Measurements from ENCODE around the gene NKX1-2.

The NKX1-2 gene

DNA sequence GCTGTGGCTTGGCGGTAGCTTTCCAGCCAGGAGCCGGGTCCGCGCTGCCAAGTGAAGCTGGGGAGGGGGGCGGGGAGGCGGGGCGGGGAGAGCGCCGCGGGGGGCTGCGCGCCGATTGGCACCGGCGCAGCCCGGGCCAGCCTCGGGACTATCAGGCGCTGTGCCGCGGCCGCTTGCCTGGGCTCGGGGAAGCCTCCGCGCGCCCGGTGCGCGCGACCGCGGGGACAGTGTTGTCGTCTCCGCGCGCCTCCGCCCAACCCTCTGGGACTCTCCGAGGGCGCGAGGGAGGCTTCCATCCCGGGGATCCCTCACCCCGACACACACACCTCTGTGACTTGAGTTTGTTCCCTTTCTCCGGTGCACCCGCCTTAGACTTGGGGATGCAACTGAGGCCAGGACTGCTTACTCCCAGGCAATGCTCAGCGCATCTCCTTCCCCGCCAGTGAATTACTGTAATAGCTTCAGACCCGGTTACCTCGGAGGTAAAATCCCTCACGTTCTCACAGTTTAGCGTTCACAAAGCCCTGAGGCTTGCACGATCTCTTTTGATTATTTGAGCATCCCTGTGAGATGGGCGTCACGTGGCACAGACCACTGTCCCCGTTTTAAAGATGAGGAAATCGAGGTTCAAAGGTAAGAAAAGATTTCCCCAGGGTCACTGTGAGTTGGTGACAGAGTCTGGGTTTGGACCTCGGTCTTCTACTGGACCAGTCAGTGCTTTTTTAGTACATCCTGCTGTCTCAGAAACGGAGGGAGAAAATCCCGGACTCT is at the start of gene NKX1-2:
NKX1-2 (minus strand) TSS at position 24 of the 771 bp plus-strand sequence. CDS start 92 bp downstream, outside the sequence.
- no peak for DNase-seq (ENCODE audit: low spot score)

- DNase-seq (ENCODE audit: low spot score), result no peak
Measured at GRCh38 chr10:124498056-124498455, 48.2 kb upstream of the NKX1-2 start.

- no peak for DNase-seq (ENCODE audit: low spot score)
Measured at GRCh38 chr10:124497196-124497881, 47.5 kb upstream of the NKX1-2 start.

- DNase-seq (ENCODE audit: low spot score), result no peak
Measured at GRCh38 chr10:124496620-124497019, 46.8 kb upstream of the NKX1-2 start.

- no peak for DNase-seq (ENCODE audit: low spot score)
Measured at GRCh38 chr10:124496150-124496549, 46.3 kb upstream of the NKX1-2 start.

- no peak for DNase-seq (ENCODE audit: low spot score)
Measured at GRCh38 chr10:124495725-124496124, 45.9 kb upstream of the NKX1-2 start.

GRCh38 chr10:124495162-124495561 is 45.3 kb upstream of the NKX1-2 start:
- no peak for DNase-seq (ENCODE audit: low spot score)

DNA sequence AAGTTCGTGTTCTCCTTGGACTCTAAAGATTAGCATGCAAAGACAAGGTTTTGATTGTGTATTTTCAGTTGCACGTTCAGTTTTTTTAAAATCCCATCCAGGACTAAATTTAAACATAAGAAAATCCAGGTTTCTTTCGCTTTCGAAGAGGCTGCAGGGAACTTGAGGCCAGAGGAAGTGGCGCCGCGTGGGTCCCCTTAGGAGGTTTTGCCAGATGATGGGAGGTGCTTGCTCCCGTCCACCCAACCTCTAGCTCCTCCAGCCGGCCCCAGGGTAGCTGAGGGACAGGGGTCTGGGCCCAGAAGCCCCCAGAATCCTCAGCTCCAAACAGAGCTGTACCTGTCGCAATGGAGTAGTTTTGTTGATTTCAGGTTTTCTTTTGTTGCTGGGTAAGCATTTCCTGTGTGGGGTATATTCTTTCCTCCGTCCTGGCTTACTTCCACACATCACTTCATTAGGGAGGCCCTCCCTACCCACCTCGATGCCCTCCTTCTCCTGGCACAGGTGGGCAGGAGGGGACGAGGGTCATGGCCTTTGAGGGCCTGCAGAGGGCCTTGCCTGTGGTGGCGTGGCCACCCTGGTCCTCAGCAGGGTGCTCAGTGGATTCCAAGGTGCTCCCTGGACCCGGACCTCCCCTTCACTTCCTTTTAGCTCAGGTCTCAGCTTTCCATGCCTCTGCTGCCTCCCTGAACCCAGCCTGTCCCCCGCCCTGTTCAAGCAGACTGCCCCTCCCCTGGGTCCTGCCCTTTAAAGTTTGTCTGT is 44.4 kb upstream of the NKX1-2 start:
- DNase-seq (ENCODE audit: low spot score), result no peak

DNA sequence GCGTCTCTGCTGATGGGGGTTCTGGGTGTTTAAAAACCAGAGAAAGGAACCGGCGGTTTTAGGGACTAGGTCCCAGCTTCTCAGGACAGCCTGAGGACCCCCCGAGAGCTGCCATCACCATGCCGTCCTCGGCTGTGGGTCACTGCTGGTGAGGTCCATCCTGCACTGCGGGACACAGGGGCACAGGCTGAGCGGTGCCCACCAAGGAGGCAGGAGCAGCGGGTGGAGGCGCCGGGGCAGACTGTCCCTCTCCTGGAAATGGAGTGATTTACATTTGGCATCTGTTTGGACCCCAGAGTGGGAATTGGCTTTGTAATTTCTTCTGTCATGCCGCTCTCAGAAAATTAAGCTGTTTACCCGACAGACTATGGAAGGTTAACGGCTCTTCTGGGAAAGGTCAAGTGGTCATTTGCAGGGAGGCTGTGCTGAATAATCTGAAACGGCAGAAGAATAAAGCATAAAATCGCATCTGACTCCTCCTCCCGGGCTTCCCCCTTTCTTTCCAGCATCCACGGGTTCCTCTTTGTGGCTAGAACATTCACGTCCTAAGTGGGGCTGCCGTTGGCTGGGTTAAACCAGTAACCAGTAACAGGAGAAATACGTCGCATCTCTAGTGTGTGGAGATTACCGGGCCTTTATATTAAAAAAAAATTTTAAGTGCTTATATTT is 43.5 kb upstream of the NKX1-2 start:
- no peak for DNase-seq (ENCODE audit: low spot score)

GRCh38 chr10:124492266-124492665 is 42.4 kb upstream of the NKX1-2 start:
- no peak for DNase-seq (ENCODE audit: low spot score)

DNA sequence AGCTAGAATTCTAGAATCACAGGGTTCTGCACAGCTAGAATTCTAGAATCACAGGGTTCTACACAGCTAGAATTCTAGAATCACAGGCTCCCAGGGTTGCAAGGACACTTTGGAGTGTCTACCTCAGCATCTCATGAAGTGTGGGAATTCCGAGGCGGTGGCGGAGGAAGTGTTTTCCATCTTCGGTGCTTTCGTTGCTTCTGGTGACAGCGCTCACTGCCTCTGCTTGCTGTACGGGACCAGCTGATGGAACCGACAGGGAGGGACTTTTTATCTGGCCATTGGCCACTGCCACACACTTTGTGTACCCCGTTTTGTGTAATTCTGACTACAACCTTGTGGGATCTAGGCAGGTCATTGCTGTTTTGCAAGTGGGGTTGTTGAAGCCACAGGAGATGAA is 41.3 kb upstream of the NKX1-2 start:
- DNase-seq (ENCODE audit: low spot score), result no peak

DNA sequence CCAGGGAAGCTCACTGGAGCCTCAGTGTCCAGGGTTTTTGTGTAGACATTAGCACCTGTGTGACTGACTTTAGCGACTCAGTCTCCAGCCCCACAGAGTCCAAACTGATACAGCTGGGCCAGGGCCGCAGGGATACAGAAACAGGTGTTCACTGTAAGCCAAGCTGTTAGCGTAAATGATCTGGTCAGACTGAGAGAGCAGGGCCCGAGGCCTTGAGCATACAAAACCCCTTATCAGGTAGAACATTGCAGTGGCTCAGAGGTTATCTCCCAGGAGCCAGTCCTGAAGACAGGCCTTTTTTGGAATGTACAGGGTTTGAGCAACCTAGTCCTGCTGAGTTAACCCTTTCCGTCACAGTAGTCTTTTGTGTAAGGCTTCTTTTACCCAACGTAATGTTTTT is 36.8 kb upstream of the NKX1-2 start:
- DNase-seq (ENCODE audit: low spot score), result no peak

GRCh38 chr10:124484661-124485060 is 34.8 kb upstream of the NKX1-2 start:
- DNase-seq (ENCODE audit: low spot score), result no peak

GRCh38 chr10:124484031-124484430 is 34.2 kb upstream of the NKX1-2 start:
- DNase-seq (ENCODE audit: low spot score), result no peak

- DNase-seq (ENCODE audit: low spot score), result no peak
Measured at GRCh38 chr10:124482876-124483275, 33.0 kb upstream of the NKX1-2 start.

GRCh38 chr10:124482236-124482800 is 32.5 kb upstream of the NKX1-2 start:
- DNase-seq (ENCODE audit: low spot score), result no peak

DNA sequence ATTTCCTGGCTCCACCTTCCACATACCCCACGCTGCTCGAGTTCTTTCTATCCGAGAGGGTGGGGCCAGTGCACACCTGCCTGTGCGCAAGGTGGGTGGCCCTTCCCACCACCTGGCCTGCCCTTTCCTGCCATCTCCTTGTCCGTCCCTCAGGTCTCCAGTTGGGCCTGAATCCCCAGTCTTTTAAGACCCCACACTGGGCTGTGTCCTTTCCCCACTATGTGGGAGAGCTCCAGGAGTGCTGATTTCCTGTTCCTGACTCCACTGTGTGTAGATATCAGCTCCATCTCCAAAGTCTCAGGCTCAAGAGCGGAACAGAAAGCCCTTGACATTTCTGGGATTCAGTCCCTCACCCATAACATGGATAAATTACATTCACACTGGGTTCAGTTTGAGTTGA is 31.9 kb upstream of the NKX1-2 start:
- DNase-seq (ENCODE audit: low spot score), result no peak

- DNase-seq (ENCODE audit: low spot score), result no peak
Measured at GRCh38 chr10:124480860-124481259, 31.0 kb upstream of the NKX1-2 start.

DNA sequence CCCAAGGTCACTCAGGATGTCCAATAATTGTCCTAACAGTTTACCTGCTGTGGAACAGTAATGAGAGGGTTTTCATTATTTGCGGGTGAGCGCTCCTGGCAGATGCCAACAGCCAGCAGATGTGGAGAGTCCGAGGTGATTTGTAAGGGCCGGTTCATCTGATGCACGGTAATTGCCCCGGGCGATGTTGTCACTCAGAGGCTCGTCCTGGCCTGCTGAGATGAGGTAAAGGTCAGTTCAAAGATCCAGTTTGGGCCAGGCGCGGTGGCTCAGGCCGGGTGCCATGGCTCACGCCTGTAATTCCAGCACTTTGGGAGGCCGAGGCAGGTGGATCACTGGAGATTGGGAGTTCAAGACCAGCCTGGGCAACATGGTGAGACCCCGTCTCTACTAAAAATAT is 28.7 kb upstream of the NKX1-2 start:
- DNase-seq (ENCODE audit: low spot score), result no peak

- no peak for DNase-seq (ENCODE audit: low spot score)
Measured at GRCh38 chr10:124477614-124478363, 28.0 kb upstream of the NKX1-2 start.

DNA sequence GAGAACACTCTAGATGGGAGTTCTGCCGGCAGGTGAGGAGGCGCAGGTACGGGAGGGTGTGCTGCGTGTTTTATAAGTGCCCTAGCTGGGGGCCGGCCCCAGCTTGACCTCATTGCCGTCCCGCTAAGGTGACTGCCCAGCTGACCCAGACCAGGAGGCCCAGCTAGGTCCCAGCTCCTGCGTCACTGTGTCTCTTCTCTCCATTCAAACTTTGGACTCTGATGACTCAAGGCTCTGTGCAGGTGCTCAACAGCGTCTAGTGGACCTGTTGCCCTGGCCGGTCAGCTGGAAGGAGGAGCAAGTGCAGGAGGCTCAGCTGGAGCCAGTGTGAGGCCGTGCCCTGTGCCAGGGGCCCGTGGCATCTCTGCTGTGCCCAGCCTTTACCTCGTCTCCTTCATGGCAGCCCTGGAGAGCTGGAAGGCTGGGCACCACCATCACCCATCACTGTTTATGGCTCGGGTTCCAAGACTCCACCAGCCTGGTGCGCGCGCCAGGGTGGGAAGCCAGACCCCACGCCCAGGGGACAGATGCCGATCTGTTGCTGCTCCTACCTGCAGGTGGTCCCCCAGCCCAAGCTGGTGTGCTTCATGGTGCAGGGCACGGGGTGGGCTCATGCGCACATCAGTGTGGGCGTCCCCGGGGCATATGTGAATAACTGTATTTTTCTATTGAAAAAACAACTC is 26.3 kb upstream of the NKX1-2 start:
- no peak for DNase-seq (ENCODE audit: low spot score)

All from LoVo (cell line).